ENCODE results near the gene TP53I11.

The TP53I11 gene

DNA sequence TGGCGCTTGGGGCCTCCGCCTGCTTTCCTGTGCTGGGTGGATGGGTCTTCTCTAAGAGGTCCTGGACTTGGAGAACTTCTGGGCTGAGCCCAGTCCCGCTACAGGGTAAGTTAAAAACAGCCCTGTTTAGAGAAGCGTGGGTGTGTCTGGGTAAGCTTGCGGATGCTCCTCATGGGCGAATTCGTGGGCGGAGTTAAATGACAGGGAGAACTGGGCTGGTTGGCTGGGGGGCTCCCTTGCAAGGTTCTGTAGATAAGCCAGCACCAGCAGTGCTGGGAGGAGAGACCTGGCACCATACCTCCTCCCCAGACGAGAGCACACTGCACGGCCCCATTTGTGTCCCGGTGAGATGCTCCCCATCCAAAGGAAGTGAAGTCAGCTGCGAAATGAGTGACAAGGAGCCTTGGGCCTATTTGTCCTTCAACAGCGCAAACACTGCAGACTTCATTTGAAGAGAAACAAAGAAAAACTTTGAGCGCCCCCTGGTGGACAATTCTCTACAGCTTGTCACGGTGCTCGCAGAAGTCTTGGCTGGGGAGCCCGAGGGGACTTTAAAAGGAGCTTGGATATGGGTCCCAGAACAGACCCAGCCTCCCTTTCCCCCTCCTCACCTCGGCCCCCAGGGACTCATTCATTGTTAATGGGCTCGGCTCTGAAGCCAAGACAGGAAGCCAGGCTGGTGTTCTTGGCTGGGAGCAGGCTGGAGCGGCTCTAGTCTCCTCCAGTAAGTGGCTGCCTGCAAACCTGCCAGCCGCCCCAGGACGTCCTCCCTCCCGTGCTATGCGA is 39.5 kb downstream of the TP53I11 start:
- DNase-seq, result peak; percentile 87 to 88

DNA sequence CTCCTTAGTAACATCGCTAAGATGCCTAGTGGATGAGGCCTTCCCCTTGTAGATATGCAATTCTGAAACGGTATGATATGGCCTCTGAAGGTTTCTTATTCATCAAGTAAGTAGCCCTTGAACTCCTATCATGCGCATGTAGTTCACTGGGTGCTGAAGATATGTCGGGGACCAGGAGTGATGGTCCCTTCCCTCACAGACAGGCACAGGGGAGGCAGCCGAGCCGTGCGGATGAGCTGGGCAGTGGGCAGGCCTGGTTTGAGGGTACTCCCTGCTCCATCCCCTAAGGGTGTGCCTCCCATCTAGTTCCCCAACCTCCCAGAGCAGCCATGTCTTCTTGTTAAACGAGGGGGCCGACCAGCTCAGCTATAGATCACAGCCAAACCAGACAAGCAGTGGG is 40.1 kb downstream of the TP53I11 start:
- no peak for DNase-seq

DNA sequence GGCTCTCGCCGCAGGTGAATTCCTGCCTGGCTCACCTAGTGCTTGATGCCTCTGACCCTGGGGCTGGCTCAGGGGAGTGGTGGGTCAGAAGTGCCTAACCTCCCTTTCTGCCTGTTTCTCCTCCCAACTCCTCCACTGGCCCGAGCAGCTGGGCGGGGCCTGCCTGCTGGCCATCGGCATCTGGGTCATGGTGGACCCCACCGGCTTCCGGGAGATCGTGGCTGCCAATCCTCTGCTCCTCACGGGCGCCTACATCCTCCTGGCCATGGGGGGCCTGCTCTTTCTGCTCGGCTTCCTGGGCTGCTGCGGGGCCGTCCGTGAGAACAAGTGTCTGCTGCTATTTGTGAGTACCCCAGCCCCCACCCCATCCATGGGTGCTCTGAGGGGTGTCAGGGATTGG is 41.1 kb downstream of the TP53I11 start:
- no peak for DNase-seq

GRCh38 chr11:44906649-44907048 is 44.0 kb downstream of the TP53I11 start:
- no peak for DNase-seq

- no peak for DNase-seq
These were observed 45.4 kb downstream of the TP53I11 start for GRCh38 chr11:44905131-44905866.

DNA sequence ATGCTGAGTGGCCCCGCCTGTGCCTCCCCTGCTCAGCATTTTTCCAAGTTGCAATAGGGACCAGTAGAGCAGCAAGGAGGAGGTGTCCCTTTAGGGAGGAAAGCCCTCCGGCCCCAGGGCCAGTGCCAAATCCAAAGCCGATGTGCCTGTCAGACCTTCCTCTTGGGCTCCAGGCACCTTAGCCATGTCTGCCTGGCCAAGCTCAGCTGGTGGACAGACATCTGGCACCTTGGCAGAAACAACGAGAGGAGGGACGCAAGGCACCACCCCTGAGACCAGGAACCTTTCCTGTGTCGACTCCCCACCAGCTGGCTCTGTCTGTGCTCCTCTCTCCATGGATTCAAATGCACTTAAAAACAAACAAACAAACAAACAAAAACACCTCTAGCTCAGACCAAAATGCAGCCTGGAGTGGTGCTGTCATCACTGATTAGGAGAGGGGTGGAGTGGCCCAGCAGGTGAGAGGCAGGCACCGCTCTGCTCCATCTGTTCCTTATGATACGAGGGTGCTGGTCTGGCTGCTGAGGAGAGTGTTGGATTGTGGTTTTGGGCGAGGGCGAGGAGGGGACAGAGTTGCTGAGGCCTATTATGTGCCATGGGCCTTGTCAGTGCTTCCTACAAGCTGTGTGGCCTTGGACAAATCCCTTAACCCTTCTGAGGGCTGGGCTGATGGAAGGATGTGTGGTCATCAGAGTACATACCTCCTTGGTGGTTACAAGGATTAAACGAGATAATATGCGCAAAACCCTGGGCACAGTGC is 46.2 kb downstream of the TP53I11 start:
- DNase-seq, result no peak

DNA sequence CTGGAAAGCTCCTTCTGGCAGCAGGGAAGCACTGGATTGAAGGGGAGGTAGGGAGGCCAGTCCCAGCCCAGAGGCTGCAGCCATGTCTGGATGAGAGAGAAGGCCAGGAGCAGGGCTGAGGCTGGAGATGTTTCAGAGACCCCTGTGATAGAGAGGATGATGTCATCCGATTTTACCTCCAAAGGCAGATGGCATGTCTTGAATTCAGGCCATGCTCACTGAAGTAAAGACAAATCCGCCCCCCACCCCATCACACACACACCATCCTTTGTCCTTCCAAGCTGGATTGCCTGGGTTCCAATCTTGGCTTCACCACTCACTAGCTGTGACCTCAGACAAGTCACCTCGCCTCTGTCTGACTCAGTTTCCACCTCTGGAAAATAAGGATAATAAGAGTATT is 47.2 kb downstream of the TP53I11 start:
- DNase-seq, result no peak

GRCh38 chr11:44903035-44903434 is 47.6 kb downstream of the TP53I11 start:
- no peak for DNase-seq

DNA sequence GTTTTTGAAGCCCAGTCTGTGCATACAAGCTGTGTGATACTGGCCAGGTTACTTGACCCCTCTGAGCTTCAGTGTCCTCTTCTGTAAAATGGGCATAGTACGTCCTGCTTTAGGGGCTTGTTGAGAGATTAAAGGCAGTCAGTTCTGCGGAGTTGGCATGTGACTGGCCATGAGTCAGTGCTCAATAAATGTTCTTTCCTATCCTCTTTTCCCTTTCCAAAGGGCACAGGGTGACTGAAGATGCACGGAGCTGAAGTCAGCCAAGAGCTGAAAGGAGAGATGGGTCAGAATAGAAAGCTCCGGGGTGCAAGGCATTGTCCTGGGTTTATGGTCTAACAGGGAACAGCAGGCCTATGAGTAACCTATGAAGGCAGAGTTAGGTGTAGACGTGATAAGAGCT is 48.9 kb downstream of the TP53I11 start:
- no peak for DNase-seq

DNA sequence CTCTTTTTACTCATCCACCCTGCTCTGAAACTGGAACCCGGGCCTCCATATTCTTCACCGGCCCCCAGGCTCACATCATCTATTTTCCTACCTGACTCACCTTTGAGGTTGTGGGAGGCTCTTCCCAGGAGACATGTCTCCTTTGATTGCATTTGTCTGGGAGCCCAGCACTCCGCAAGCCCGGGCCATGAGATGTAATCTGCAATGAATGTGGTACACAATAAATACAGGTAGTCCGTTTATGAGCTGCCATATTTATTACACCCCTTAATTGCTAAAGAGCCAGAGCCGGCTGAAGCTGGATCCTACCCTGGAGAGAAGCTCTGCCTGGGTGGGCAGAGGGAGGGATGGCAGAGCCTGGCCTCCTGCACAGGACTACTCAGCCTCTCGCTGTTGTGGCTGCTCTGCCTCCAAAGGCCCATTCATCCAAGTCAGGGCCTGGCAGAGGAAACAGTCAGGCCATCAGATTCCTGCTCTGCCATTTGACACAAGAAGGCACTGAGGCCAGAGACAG is 49.5 kb downstream of the TP53I11 start:
- no peak for DNase-seq

- peak; percentile 66 to 70 for DNase-seq
These were observed 50.7 kb downstream of the TP53I11 start for GRCh38 chr11:44899959-44900358.

- DNase-seq, result peak; percentile 75 to 76
These were observed 56.7 kb downstream of the TP53I11 start for GRCh38 chr11:44893846-44894617.

DNA sequence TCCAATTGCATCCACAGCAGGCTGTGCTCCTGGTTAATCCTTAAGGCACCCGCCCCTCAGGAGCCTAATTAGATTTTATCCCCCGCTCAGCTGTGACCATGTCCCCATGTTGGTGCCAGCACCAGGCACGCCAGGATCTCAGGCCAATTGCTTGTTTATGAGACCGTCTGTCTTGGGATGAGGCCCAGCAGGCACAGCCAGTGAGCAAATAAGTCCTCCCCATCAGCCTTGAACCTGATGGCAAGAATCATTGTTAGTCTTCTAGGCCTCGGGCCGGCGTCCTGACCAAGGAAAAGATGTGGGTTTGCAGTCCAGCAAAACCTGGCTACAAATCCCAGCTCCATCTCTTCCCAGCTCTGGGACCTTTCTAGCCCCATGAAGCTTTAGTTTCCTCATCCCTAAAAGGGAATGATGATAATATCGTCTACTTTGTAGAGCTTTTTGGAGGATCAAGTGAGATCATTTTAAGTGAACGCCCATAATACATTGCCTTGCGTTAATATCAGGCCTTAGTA is 57.3 kb downstream of the TP53I11 start:
- DNase-seq, result no peak

DNA sequence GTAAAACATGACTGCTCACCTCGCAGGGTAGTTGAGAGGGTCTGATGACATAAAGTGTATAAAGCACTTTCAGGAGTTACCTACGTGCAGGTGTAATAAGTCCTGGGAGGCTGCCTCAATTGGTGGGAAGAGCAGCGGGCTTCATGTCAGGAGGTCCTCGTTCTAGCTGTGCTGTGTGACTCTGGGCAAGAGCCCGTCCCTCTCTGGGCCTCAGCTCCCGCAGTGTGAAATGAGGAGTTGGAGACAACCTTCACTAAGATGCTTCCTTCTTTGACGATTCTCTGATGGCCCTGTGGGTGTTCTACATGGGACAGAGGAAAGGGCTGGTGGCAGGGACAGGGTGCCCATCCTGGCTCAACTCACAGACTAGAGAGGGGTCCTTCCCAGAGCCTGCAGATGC is 57.8 kb downstream of the TP53I11 start:
- DNase-seq, result no peak

DNA sequence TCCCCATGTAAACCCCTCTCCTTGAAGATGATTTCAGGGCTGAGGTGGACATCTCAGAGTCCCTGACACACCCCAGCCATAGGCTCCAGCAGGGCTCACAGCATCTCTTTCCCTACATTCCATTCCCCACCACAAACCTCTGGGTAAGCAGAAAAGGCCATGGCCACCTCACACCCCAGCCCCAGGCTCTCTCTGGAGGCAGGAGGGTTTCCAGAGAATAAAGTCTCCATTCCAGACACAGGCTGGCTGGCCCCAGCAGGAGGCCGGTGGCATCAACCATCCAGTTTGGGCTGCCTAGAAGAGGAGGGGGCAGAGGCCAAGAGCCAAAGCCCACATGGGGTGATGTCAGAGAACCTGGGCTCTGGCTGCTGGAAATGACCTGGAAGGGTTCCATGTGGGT is 61.4 kb downstream of the TP53I11 start:
- DNase-seq, result no peak

- DNase-seq, result no peak
These were observed 63.0 kb downstream of the TP53I11 start for GRCh38 chr11:44887636-44888035.

DNA sequence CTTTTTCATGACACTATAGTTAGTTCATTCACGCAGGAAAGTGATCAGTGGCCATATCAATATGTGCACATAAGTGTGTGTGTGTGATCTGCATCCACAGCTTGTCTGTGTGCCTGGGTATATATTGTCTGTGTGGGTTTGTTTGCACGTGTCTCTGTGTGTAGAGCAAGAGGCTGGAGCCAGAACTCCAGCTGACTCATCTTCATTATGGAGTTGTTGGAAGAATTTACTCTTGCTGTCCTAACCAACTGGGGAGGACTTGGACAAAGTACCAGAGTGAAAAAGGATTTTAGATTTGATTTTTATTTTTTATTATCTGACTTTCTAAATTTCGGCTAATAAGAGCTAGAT is 63.9 kb downstream of the TP53I11 start:
- DNase-seq, result no peak

DNA sequence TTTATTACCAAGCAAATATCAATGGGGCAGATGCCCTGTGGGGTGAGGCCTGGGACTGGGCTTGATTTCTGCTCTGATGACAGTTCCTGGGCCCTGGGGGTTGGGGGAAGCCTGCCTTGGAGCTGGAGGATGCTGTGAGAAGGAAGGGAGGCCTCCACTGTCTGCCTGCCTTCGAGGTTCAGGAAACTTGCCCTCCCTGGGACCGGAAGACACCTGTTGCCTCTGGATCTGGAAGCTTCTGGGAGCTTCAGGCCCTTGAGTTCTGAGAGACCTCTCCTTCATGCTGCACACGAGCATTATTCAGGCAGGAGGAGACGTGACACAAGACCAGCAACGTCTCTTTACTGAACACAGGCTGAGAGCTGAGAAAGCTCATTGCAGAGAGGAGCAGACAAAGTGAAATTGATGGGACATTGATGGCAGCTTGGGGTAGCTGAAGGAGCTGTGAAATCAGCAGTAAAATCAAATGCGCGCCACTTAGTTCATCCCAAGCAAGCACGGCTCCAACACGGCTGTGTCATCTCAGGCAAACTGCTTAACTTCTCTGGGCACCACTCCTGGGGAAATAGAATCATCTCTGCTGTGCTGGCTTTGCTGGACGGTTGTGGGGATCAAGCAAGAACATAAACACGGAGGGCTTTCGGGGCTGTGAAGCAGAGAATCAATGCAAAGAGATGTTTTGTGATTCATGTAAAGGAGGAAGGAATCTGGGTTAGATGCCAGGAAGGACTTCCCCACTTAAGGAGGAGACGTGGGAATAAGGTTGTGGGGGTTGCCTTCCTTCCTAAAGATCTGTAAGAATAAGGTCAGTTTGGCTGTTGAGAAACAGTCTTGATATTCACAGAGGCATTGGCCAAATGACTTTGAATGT is 64.5 kb downstream of the TP53I11 start:
- no peak for DNase-seq

DNA sequence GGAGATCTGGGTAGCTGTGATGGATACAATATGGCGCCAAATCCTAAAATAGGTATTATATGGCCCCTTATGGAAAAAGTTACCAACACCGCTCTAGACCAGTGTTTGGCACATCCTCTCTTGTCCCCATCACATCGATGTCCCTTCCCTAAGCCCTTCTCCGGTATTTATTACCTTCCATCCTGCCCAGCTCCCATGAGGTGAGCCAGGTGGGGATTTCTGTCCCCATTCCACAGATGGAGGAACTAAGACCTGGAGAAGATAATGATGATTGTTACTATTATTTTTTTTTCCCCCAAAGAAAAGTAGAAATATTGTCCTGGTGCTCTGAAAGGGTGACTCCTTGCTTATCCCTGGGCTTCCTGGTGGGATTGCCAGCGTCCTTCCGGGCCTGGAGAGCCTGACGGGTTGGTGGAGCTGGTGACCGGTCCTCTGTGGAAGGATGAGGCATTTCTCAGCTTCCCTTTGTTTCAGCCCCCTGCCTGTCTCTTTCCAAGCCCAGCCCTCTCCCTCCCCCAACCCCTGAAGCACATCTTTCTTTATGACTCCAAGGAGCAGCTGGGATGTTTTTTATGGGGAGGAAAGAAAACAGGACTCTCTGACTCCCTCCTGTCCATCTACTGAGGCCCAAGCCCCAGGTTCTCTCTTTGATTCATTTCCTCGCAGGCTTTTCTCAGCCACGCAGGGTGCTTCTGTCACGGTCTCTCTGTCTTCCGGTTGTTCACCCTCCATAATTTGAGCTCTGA is 65.4 kb downstream of the TP53I11 start:
- no peak for DNase-seq

GRCh38 chr11:44884056-44884455 is 66.6 kb downstream of the TP53I11 start:
- DNase-seq, result no peak

- no peak for DNase-seq
These were observed 67.4 kb downstream of the TP53I11 start for GRCh38 chr11:44883277-44883676.
